ENCODE measurements around the gene NCAPG2. TPM values are rescaled to one million over a fixed set of nuclear protein-coding genes. Genes with fewer than 3 reads are reported as not detected.

Gene NCAPG2
- polyA plus RNA-seq, 1 donor from 2014 or later: 8.3 TPM

- H3K4me2 ChIP-seq (ENCODE audit: low read length): no peak overlapping the region
- no peak overlapping the region for H3K4me3 ChIP-seq (ENCODE audit: low read length)
- no peak overlapping the region for H3K9ac ChIP-seq (ENCODE audit: low read length)
- no peaks in the 10 kb centered on the region for H3K9me2 ChIP-seq (ENCODE audit: insufficient read depth, low read length)
- no peak overlapping the region for H2AFZ ChIP-seq (ENCODE audit: low read depth, low read length)
- no peak overlapping the region for H3K27ac ChIP-seq (ENCODE audit: low read length)
- H3K79me2 ChIP-seq (replicated peaks; ENCODE audit: insufficient read depth, low read length): no peaks in the 10 kb centered on the region
- no peaks in the 10 kb centered on the region for H3F3A ChIP-seq (ENCODE audit: insufficient read depth, low read length, poor library complexity, severe bottlenecking)
- no peaks in the 10 kb centered on the region for H3K27me3 ChIP-seq (ENCODE audit: insufficient read depth, low read depth, low read length)
- TF ChIP-seq MXI1 (conservative IDR thresholded peaks at IDR 0.05; ENCODE audit: poor library complexity, severe bottlenecking): no peak
- TF ChIP-seq EZH2 (IDR thresholded peaks at IDR 0.05; ENCODE audit: borderline replicate concordance, insufficient read depth, low read length, poor library complexity, severe bottlenecking): no peak
- no peak for TF ChIP-seq POLR2AphosphoS5 (IDR thresholded peaks at IDR 0.05)
- no peak for TF ChIP-seq REST (IDR thresholded peaks at IDR 0.05; ENCODE audit: borderline replicate concordance)
- TF ChIP-seq CTCF (IDR thresholded peaks at IDR 0.05; ENCODE audit: poor library complexity, severe bottlenecking): no peak
- TF ChIP-seq TAF1 (IDR thresholded peaks at IDR 0.05; ENCODE audit: low read depth): no peak
- TF ChIP-seq SMC3 (conservative IDR thresholded peaks at IDR 0.05; ENCODE audit: poor library complexity): no peak
- TF ChIP-seq RAD21 (conservative IDR thresholded peaks at IDR 0.05): no peak
- no peak for TF ChIP-seq EP300 (conservative IDR thresholded peaks at IDR 0.05; ENCODE audit: poor library complexity, severe bottlenecking)
- no peaks in the 10 kb centered on the region for H4K20me1 ChIP-seq (ENCODE audit: insufficient read depth)
- no peaks in the 10 kb centered on the region for H3K9me3 ChIP-seq (ENCODE audit: low read length)
- H3K36me3 ChIP-seq (ENCODE audit: insufficient read depth, low read length): no peaks in the 10 kb centered on the region
These were observed 26.1 kb upstream of the NCAPG2 start for GRCh38 chr7:158730383-158731346.

- Histone ChIP-seq H4K20me1 (ENCODE audit: insufficient read depth) (no peaks in the 10 kb centered on the region), H3K4me3 (ENCODE audit: low read length) (no peak overlapping the region), H3K9me3 (ENCODE audit: low read length) (no peaks in the 10 kb centered on the region), H3K9me2 (ENCODE audit: insufficient read depth, low read length) (no peaks in the 10 kb centered on the region), H3K4me2 (ENCODE audit: low read length) (no peak overlapping the region), H3K27me3 (ENCODE audit: insufficient read depth, low read depth, low read length) (no peaks in the 10 kb centered on the region), H3K27ac (ENCODE audit: low read length) (no peak overlapping the region), H3K79me2 (replicated peaks; ENCODE audit: insufficient read depth, low read length) (no peaks in the 10 kb centered on the region), H2AFZ (ENCODE audit: low read depth, low read length) (no peak overlapping the region), H3F3A (ENCODE audit: insufficient read depth, low read length, poor library complexity, severe bottlenecking) (no peaks in the 10 kb centered on the region), H3K36me3 (ENCODE audit: insufficient read depth, low read length) (no peaks in the 10 kb centered on the region), H3K9ac (ENCODE audit: low read length) (no peak overlapping the region)
- TF ChIP-seq EZH2 (IDR thresholded peaks at IDR 0.05; ENCODE audit: borderline replicate concordance, insufficient read depth, low read length, poor library complexity, severe bottlenecking): no peak
- TF ChIP-seq SMC3 (conservative IDR thresholded peaks at IDR 0.05; ENCODE audit: poor library complexity): no peak
- TF ChIP-seq TAF1 (IDR thresholded peaks at IDR 0.05; ENCODE audit: low read depth): no peak
These were observed 25.2 kb upstream of the NCAPG2 start for GRCh38 chr7:158729646-158730382.
